ENCODE measurements around the gene RAPH1. TPM values are rescaled to one million over a fixed set of nuclear protein-coding genes. Genes with fewer than 3 reads are reported as not detected.
"Not testable (repeated sequence)": the region's sequence is repeated elsewhere in the genome, so short reads cannot be mapped to it uniquely, and the experiment has no call there.

RAPH1 gene
- total RNA-seq, 2 experiments from 2014 or later: 0.16 to 1.1 TPM

- ChIA-PET CTCF (no interaction called here), POLR2A (interaction anchor here (0.6 kb wide), 1 partner anchor 160 kb away, joined by 3 read pairs; no protein-coding TSS in a partner anchor)
- DNase-seq (no peak), ATAC-seq (no peak)
- H3K36me3 Mint-ChIP-seq (ENCODE audit: low read depth): peaks cover 35% of the 10 kb centered on the region
- H3K27ac Mint-ChIP-seq: no peak overlapping the region
- no peaks in the 10 kb centered on the region for H3K4me1 Mint-ChIP-seq (ENCODE audit: low read depth)
- H3K27me3 Mint-ChIP-seq (ENCODE audit: low read depth): no peaks in the 10 kb centered on the region
- H3K4me3 Mint-ChIP-seq: no peak overlapping the region
- no peaks in the 10 kb centered on the region for H3K9me3 Mint-ChIP-seq (ENCODE audit: insufficient read depth)
Observed at GRCh38 chr2:203413796-203414195, 121.3 kb downstream of the RAPH1 start.

GRCh38 chr2:203412546-203413331, 122.4 kb downstream of the RAPH1 start:
- H3K4me3 Mint-ChIP-seq: no peak overlapping the region
- CTCF ChIA-PET: interaction anchor here (1.0 kb wide), 1 partner anchor 11 kb away, joined by 3 read pairs; no protein-coding TSS in a partner anchor
- H3K4me1 Mint-ChIP-seq (ENCODE audit: low read depth): no peaks in the 10 kb centered on the region
- POLR2A ChIA-PET: no interaction called here
- no peaks in the 10 kb centered on the region for H3K9me3 Mint-ChIP-seq (ENCODE audit: insufficient read depth)
- no peak for DNase-seq
- peaks cover 27% of the 10 kb centered on the region for H3K36me3 Mint-ChIP-seq (ENCODE audit: low read depth)
- no peaks in the 10 kb centered on the region for H3K27me3 Mint-ChIP-seq (ENCODE audit: low read depth)
- ATAC-seq: no peak
- H3K27ac Mint-ChIP-seq: no peak overlapping the region

GRCh38 chr2:203407496-203407895, 127.6 kb downstream of the RAPH1 start:
- peaks cover 30% of the 10 kb centered on the region for H3K36me3 Mint-ChIP-seq (ENCODE audit: low read depth)
- POLR2A ChIA-PET: no interaction called here

GRCh38 chr2:203404996-203405395, 130.1 kb downstream of the RAPH1 start:
- no peak overlapping the region for H3K27ac Mint-ChIP-seq
- H3K9me3 Mint-ChIP-seq (ENCODE audit: insufficient read depth): no peaks in the 10 kb centered on the region
- DNase-seq (no peak), ATAC-seq (no peak)
- no peaks in the 10 kb centered on the region for H3K4me1 Mint-ChIP-seq (ENCODE audit: low read depth)
- ChIA-PET POLR2A (no interaction called here), CTCF (no interaction called here)
- no peak overlapping the region for H3K4me3 Mint-ChIP-seq
- no peaks in the 10 kb centered on the region for H3K27me3 Mint-ChIP-seq (ENCODE audit: low read depth)
- peaks cover 22% of the 10 kb centered on the region for H3K36me3 Mint-ChIP-seq (ENCODE audit: low read depth)

More at GRCh38 chr2:203407496-203407895, 127.6 kb downstream of the RAPH1 start:
- Mint-ChIP-seq H3K4me1 (ENCODE audit: low read depth) (no peaks in the 10 kb centered on the region), H3K4me3 (no peak overlapping the region), H3K9me3 (ENCODE audit: insufficient read depth) (no peaks in the 10 kb centered on the region), H3K27ac (no peak overlapping the region), H3K27me3 (ENCODE audit: low read depth) (no peaks in the 10 kb centered on the region)
- CTCF ChIA-PET: no interaction called here
- DNase-seq (no peak), ATAC-seq (no peak)

GRCh38 chr2:203400805-203401585, 134.1 kb downstream of the RAPH1 start:
- Mint-ChIP-seq H3K4me1 (ENCODE audit: low read depth) (no peaks in the 10 kb centered on the region), H3K36me3 (ENCODE audit: low read depth) (peaks cover 29% of the 10 kb centered on the region), H3K9me3 (ENCODE audit: insufficient read depth) (peaks cover 6% of the 10 kb centered on the region), H3K27ac (no peak overlapping the region), H3K27me3 (ENCODE audit: low read depth) (no peaks in the 10 kb centered on the region), H3K4me3 (no peak overlapping the region)
- ATAC-seq (no peak), DNase-seq (no peak)
- ChIA-PET CTCF (interaction anchor here (1.5 kb wide), 1 partner anchor 11 kb away, joined by 3 read pairs; no protein-coding TSS in a partner anchor), POLR2A (no interaction called here)

- H3K9me3 Mint-ChIP-seq (ENCODE audit: insufficient read depth): peaks cover 6% of the 10 kb centered on the region
- DNase-seq (no peak), ATAC-seq (no peak)
- no peak overlapping the region for H3K4me3 Mint-ChIP-seq
- POLR2A ChIA-PET: no interaction called here
- H3K4me1 Mint-ChIP-seq (ENCODE audit: low read depth): no peaks in the 10 kb centered on the region
- CTCF ChIA-PET: no interaction called here
- peaks cover 22% of the 10 kb centered on the region for H3K36me3 Mint-ChIP-seq (ENCODE audit: low read depth)
- H3K27ac Mint-ChIP-seq: no peak overlapping the region
- no peaks in the 10 kb centered on the region for H3K27me3 Mint-ChIP-seq (ENCODE audit: low read depth)
Observed at GRCh38 chr2:203399031-203399430, 136.1 kb downstream of the RAPH1 start.

GRCh38 chr2:203396667-203397066, 138.4 kb downstream of the RAPH1 start:
- no peak overlapping the region for H3K27ac Mint-ChIP-seq
- no peak overlapping the region for H3K4me3 Mint-ChIP-seq
- peaks cover 6% of the 10 kb centered on the region for H3K9me3 Mint-ChIP-seq (ENCODE audit: insufficient read depth)
- CTCF ChIA-PET: no interaction called here
- ATAC-seq: no peak
- DNase-seq: no peak
- no peaks in the 10 kb centered on the region for H3K4me1 Mint-ChIP-seq (ENCODE audit: low read depth)
- POLR2A ChIA-PET: no interaction called here
- no peaks in the 10 kb centered on the region for H3K27me3 Mint-ChIP-seq (ENCODE audit: low read depth)
- H3K36me3 Mint-ChIP-seq (ENCODE audit: low read depth): peaks cover 24% of the 10 kb centered on the region

GRCh38 chr2:203395858-203396257, 139.2 kb downstream of the RAPH1 start:
- ChIA-PET CTCF (no interaction called here), POLR2A (no interaction called here)
- H3K9me3 Mint-ChIP-seq (ENCODE audit: insufficient read depth): peaks cover 6% of the 10 kb centered on the region
- no peaks in the 10 kb centered on the region for H3K4me1 Mint-ChIP-seq (ENCODE audit: low read depth)
- peaks cover 24% of the 10 kb centered on the region for H3K36me3 Mint-ChIP-seq (ENCODE audit: low read depth)
- ATAC-seq (no peak), DNase-seq (no peak)
- no peaks in the 10 kb centered on the region for H3K27me3 Mint-ChIP-seq (ENCODE audit: low read depth)
- H3K4me3 Mint-ChIP-seq: no peak overlapping the region
- H3K27ac Mint-ChIP-seq: no peak overlapping the region

GRCh38 chr2:203394519-203395227, 140.4 kb downstream of the RAPH1 start:
- Mint-ChIP-seq H3K36me3 (ENCODE audit: low read depth) (peaks cover 24% of the 10 kb centered on the region), H3K27me3 (ENCODE audit: low read depth) (no peaks in the 10 kb centered on the region), H3K27ac (no peak overlapping the region), H3K9me3 (ENCODE audit: insufficient read depth) (peaks cover 6% of the 10 kb centered on the region), H3K4me1 (ENCODE audit: low read depth) (no peaks in the 10 kb centered on the region), H3K4me3 (no peak overlapping the region)
- ATAC-seq (no peak), DNase-seq (no peak)
- CTCF ChIA-PET: no interaction called here
- POLR2A ChIA-PET: no interaction called here

- ATAC-seq; H3K4me3 Mint-ChIP-seq; H3K27ac Mint-ChIP-seq; H3K4me1 Mint-ChIP-seq (ENCODE audit: low read depth); CTCF ChIA-PET; H3K9me3 Mint-ChIP-seq (ENCODE audit: insufficient read depth); H3K27me3 Mint-ChIP-seq (ENCODE audit: low read depth); DNase-seq; H3K36me3 Mint-ChIP-seq (ENCODE audit: low read depth): not testable (repeated sequence)
- POLR2A ChIA-PET: interaction anchor here (0.6 kb wide), 1 partner anchor 124 kb away, joined by 4 read pairs; no protein-coding TSS in a partner anchor
Observed at GRCh38 chr2:203388153-203388552, 146.9 kb downstream of the RAPH1 start.

- Mint-ChIP-seq H3K4me3 (no peak overlapping the region), H3K27ac (no peak overlapping the region), H3K36me3 (ENCODE audit: low read depth) (peaks cover 4% of the 10 kb centered on the region), H3K4me1 (ENCODE audit: low read depth) (no peaks in the 10 kb centered on the region), H3K9me3 (ENCODE audit: insufficient read depth) (no peaks in the 10 kb centered on the region), H3K27me3 (ENCODE audit: low read depth) (no peaks in the 10 kb centered on the region)
- ChIA-PET CTCF (interaction anchor here (0.5 kb wide), 1 partner anchor 114 kb away, joined by 3 read pairs; no protein-coding TSS in a partner anchor), POLR2A (no interaction called here)
- no peak for DNase-seq
- no peak for ATAC-seq
Observed at GRCh38 chr2:203383038-203383437, 152.1 kb downstream of the RAPH1 start.

GRCh38 chr2:203379156-203379555, 155.9 kb downstream of the RAPH1 start:
- H3K4me3 Mint-ChIP-seq: no peak overlapping the region
- no peaks in the 10 kb centered on the region for H3K27me3 Mint-ChIP-seq (ENCODE audit: low read depth)
- POLR2A ChIA-PET: no interaction called here
- DNase-seq: no peak
- no peak for ATAC-seq
- peaks cover 4% of the 10 kb centered on the region for H3K36me3 Mint-ChIP-seq (ENCODE audit: low read depth)
- H3K27ac Mint-ChIP-seq: no peak overlapping the region
- no peaks in the 10 kb centered on the region for H3K9me3 Mint-ChIP-seq (ENCODE audit: insufficient read depth)
- CTCF ChIA-PET: interaction anchor here (0.9 to 1.0 kb wide), 2 partner anchors 14 to 436 kb away, joined by 3 read pairs; no protein-coding TSS in a partner anchor
- no peaks in the 10 kb centered on the region for H3K4me1 Mint-ChIP-seq (ENCODE audit: low read depth)
